NB4 (cell line): ENCODE data around the gene CACNB3.
"Not testable (repeated sequence)": the region's sequence is repeated elsewhere in the genome, so short reads cannot be mapped to it uniquely, and the experiment has no call there.

Experiments used
- DNase-seq: peaks from one replicate; pipeline ENCODE4 v3.0.0; 2010; ENCODE audit warnings: low read depth
- H3K4me3 ChIP-seq: one replicate; pipeline ENCODE4 v1.5.1; 2011; ENCODE audit warnings: mild to moderate bottlenecking, low read depth, low read length, moderate library complexity
- MYC ChIP-seq: IDR thresholded peaks from 2 replicates; pipeline ENCODE4 v1.6.1; 2011; ENCODE audit warnings: low read depth, low read length
- POLR2A ChIP-seq: IDR thresholded peaks from 2 replicates; pipeline ENCODE4 v1.6.1; 2011; ENCODE audit warnings: mild to moderate bottlenecking; ENCODE audit not compliant: insufficient read length; ENCODE audit errors: extremely low read depth
- TF ChIP-seq, protein P1 (sequence below): IDR thresholded peaks from 2 replicates; pipeline ENCODE4 v1.6.1; 2011; ENCODE audit warnings: low read depth, low read length
- TF ChIP-seq, protein P2 (sequence below): IDR thresholded peaks from one replicate; pipeline ENCODE4 v1.5.1; 2012; ENCODE audit warnings: low read depth, low read length

Gene CACNB3

GRCh38 chr12:48852734-48853688 lies 34.7 kb downstream of the CACNB3 start:
- DNase-seq, result peak; percentile 93
- TF ChIP-seq, protein P1, sequence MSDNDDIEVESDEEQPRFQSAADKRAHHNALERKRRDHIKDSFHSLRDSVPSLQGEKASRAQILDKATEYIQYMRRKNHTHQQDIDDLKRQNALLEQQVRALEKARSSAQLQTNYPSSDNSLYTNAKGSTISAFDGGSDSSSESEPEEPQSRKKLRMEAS, result 0 out of 2 replicates have a peak, but pooled peaks have one; percentile 11
- TF ChIP-seq, protein P2, sequence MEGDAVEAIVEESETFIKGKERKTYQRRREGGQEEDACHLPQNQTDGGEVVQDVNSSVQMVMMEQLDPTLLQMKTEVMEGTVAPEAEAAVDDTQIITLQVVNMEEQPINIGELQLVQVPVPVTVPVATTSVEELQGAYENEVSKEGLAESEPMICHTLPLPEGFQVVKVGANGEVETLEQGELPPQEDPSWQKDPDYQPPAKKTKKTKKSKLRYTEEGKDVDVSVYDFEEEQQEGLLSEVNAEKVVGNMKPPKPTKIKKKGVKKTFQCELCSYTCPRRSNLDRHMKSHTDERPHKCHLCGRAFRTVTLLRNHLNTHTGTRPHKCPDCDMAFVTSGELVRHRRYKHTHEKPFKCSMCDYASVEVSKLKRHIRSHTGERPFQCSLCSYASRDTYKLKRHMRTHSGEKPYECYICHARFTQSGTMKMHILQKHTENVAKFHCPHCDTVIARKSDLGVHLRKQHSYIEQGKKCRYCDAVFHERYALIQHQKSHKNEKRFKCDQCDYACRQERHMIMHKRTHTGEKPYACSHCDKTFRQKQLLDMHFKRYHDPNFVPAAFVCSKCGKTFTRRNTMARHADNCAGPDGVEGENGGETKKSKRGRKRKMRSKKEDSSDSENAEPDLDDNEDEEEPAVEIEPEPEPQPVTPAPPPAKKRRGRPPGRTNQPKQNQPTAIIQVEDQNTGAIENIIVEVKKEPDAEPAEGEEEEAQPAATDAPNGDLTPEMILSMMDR, result peak; percentile 73
- TF ChIP-seq POLR2A (no peak), MYC (no peak)
- H3K4me3 ChIP-seq, result peak overlapping the region; percentile 76

DNA sequence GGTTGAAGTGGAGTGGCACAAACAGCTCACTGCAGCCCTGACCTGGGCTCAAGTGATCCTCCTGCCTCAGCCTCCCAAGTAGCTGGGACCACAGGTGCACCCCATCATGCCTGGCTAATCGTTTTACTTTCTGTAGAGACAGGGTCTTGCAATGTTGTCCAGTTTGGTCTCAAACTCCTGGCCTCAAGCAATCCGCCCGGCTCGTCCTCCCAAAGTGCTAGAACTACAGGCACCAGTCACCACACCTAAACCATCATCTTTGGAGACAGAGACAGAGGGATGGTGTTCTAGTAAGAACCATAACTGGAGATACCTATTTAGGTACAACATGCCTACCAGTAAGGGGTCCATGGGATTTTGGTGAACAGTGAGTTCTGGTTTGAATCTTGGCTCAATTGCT lies 36.2 kb downstream of the CACNB3 start:
- no peak for TF ChIP-seq POLR2A
- TF ChIP-seq MYC, result no peak
- TF ChIP-seq, protein P1, result no peak
- TF ChIP-seq, protein P2, result no peak
- DNase-seq, result no peak
- H3K4me3 ChIP-seq, result no peak overlapping the region

DNA sequence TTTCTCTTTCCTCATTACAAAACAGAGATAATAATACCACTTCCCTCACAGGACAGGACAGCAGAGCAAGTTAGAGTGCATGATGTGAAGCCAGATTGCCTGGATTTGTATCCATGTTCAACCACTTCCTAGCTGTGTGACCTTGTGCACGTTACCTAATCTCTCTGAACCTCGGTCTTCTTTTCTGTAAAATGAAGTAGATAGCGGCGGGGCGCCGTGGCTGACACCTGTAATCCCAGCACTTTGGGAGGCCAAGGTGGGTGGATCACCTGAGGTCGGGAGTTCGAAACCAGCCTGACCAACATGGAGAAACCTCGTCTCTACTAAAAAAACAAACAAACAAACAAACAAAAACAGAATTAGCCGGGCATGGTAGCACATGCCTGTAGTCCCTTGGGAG lies 36.6 kb downstream of the CACNB3 start:
- DNase-seq, H3K4me3 ChIP-seq: not testable (repeated sequence)

DNA sequence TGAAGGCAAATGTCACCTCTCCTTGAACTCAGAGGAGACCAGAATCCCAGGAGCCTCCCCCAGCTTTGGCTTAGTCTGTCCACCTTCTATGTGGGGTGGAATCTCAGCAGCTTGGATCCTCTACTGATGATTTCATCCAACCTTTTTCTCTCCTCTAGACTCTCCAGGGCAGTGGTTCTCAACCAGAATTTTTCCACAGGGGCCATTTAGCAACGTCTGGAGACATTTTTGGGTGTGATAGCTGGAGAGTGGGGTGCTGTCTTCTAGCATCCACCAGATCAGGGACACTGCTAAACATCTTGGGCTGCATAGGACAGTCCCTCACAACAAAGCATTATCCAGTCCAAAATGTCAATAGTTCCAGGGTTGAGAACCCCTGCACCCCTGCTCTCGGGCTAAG lies 38.1 kb downstream of the CACNB3 start:
- TF ChIP-seq, protein P1, result no peak
- no peak for TF ChIP-seq POLR2A
- DNase-seq, result no peak
- H3K4me3 ChIP-seq, result no peak overlapping the region

DNA sequence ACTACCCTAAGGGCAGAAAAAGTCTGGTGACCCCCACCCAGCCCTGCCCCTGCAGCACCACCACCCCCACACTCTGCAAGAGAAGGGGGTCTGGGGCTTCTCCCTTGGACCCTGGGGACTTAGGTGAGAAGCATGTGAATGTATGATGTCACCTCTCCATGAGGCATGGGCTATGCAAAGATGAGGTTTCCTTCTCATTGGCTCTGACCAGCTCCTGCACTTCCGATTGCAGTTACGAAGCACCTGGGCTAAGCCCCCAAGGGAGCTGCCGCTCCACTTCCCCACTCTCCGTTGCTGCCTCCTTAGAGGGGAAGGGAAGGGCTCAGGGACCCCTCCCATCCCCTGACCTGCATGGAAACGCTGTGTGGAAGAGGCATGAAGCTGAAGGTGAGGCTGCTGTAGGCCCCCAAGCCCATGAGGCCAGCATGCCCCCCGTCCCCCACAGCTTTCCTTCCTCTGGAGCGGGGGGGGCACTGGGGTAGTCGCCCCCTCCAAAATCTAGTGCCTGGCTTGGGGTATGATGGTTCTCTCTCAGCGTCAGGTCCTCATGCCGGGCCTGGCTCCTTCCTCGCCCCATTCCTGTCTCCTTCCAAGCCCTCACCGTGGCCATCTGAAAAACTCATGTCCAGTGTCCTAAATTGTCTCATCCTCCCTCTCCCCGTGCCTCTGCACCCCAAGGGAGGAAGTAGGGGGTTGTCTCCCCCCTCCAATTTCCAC lies 39.1 kb downstream of the CACNB3 start:
- H3K4me3 ChIP-seq, result no peak overlapping the region
- no peak for DNase-seq
- no peak for TF ChIP-seq POLR2A
- TF ChIP-seq MYC, result no peak
- TF ChIP-seq, protein P2, result no peak
- TF ChIP-seq, protein P1, result no peak

DNA sequence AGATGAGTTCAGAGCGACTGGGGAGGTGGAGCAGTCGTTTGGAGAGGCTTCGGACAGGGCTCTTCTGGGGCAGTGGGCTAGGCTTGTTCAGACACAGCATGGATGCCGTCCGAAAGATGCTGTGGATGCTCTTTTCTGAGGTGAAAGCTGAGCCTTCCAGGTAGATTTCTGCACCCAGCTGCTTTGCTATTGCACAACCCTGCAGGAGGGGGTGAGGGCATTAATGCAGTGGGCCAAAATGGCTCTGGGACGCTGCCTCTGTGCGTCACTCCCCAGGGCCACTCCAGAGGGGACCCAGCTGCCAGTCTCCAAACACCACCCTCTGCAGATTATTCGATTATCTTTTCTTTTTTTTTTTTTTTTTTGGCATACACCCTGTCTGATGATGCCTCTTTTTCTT lies 39.7 kb downstream of the CACNB3 start:
- no peak overlapping the region for H3K4me3 ChIP-seq
- TF ChIP-seq, protein P2, result no peak
- TF ChIP-seq, protein P1, result no peak
- TF ChIP-seq MYC, result no peak
- no peak for TF ChIP-seq POLR2A
- DNase-seq, result no peak
